ENCODE results near the gene FKBP3. TPM values are rescaled to one million over a fixed set of nuclear protein-coding genes. Genes with fewer than 3 reads are reported as not detected.

Gene FKBP3
- total RNA-seq, 1 experiment from 2014 or later = 157 TPM

DNA sequence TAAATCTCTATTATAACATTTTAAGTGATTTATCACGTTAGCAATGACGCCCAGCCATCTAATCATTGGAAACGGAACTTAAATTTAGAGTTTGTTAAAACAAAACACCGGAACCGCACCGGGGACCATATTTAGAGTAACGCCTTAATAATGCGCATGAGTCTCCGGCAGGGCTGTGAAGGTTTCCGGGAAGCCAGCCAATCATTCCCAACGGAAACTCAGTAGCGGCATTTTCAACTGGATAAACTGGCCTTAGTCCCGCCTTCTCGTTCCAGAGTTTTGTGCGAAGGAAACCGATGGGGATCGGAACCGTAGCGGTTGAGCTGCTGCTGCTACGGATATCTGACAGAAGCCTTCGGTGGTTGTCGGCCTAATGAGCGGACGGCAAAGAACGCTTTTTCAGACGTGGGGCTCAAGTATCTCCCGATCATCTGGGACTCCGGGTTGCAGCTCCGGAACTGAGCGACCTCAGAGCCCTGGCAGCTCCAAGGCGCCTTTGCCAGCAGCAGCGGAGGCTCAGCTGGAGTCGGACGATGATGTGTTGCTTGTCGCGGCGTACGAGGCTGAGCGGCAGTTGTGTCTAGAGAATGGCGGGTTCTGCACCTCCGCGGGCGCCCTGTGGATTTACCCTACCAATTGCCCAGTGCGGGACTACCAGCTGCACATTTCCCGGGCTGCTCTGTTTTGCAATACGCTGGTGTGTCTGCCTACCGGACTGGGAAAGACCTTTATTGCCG is 1.5 kb upstream of the FKBP3 start, which contains the start of gene FANCM:
Gene FANCM (plus strand): TSS at position 272 of the 737 bp plus-strand sequence. CDS start 102 bp downstream, at position 374.
- H3K9me3 ChIP-seq (ENCODE audit: control insufficient read depth, low read depth, low read length) = no peaks in the 10 kb centered on the region
- H3K27ac ChIP-seq (ENCODE audit: insufficient read length, low read depth, low read length) = no peak within 1 kb of the TSS
- H2BK120ac ChIP-seq (ENCODE audit: low read depth, low read length, poor library complexity, severe bottlenecking) = no peak within 1 kb of the TSS
- no peak within 1 kb of the TSS for H3K56ac ChIP-seq (ENCODE audit: insufficient read length, low read depth, low read length)
- H3K79me2 ChIP-seq (ENCODE audit: insufficient read depth, low read length) = peaks cover 9% of the 10 kb centered on the region; the same call in 1 of the 2 replicates
- TF ChIP-seq CTCF (conservative IDR thresholded peaks at IDR 0.05) = no peak
- H2AFZ ChIP-seq (ENCODE audit: low read length) = peak within 1 kb of the TSS; percentile 93
- no peak within 1 kb of the TSS for H3K14ac ChIP-seq (ENCODE audit: insufficient read depth, low read length)
- peaks cover 17 to 25% of the 10 kb centered on the region in 2 experiments for H3K4me1 Mint-ChIP-seq
- H3K79me1 ChIP-seq (ENCODE audit: insufficient read depth, low read depth, low read length, poor library complexity, severe bottlenecking) = peaks cover 3% of the 10 kb centered on the region
- no peak within 1 kb of the TSS for H2AK5ac ChIP-seq (ENCODE audit: insufficient read length, low read length)
- peak; percentile 95 for DNase-seq
- no peak within 1 kb of the TSS for H4K8ac ChIP-seq (replicated peaks; ENCODE audit: insufficient read length, low read depth, low read length)
- H3K36me3 Mint-ChIP-seq (ENCODE audit: insufficient read depth in 1 of 3, low read depth in 3 of 3) = peaks cover 0 to 3% (median 2%) of the 10 kb centered on the region in 3 experiments; a peak in 1 of 7 replicates
- H2BK20ac ChIP-seq (ENCODE audit: low read depth, low read length, poor library complexity, severe bottlenecking) = no peak within 1 kb of the TSS
- no peak within 1 kb of the TSS for H3K18ac ChIP-seq (ENCODE audit: insufficient read length, low read depth, low read length)
- peaks cover 2% of the 10 kb centered on the region for H3K23me2 ChIP-seq (ENCODE audit: insufficient read length, low read depth, low read length, poor library complexity, severe bottlenecking)
- no peaks in the 10 kb centered on the region for H3K4me1 ChIP-seq (ENCODE audit: insufficient read depth, low read length)
- no peak within 1 kb of the TSS for H2BK12ac ChIP-seq (ENCODE audit: insufficient read length, low read depth, low read length)
- H2BK15ac ChIP-seq (ENCODE audit: low read depth, low read length) = no peak within 1 kb of the TSS
- no peaks in the 10 kb centered on the region for H3K27me3 Mint-ChIP-seq (ENCODE audit: low read depth)
- H3T11ph ChIP-seq (ENCODE audit: low read length) = no peak within 1 kb of the TSS
- H3K4me2 ChIP-seq (ENCODE audit: insufficient read depth, insufficient read length, low read length) = peak within 1 kb of the TSS; percentile 91
- no peak within 1 kb of the TSS for H2BK5ac ChIP-seq (ENCODE audit: insufficient read length, low read length)
- peak within 1 kb of the TSS; percentile 98 to 99 (median 98) for H3K27ac Mint-ChIP-seq
- no peak within 1 kb of the TSS for H3K4ac ChIP-seq (ENCODE audit: low read depth, low read length)
- H3K23ac ChIP-seq (ENCODE audit: insufficient read length, low read depth, low read length) = no peak within 1 kb of the TSS
- WGBS (ENCODE audit: extremely low coverage, insufficient read length, low lambda C conversion rate) = no CpG with 5 or more reads among the region's 48 CpGs
- peak within 1 kb of the TSS; percentile 99 to 100 for H3K4me3 Mint-ChIP-seq
- no peak within 1 kb of the TSS for H4K5ac ChIP-seq (ENCODE audit: insufficient read length, low read depth, low read length)
- peak within 1 kb of the TSS; percentile 69 for H3K9ac ChIP-seq (ENCODE audit: extremely low read depth, insufficient read length, low read length)
- H4K91ac ChIP-seq (ENCODE audit: insufficient read length, low read depth, low read length) = no peak within 1 kb of the TSS
- no peaks in the 10 kb centered on the region for H4K20me1 ChIP-seq (ENCODE audit: control insufficient read depth, insufficient read depth, insufficient read length)
- no peaks in the 10 kb centered on the region for H3K27me3 ChIP-seq (ENCODE audit: insufficient read depth, low read length)
- H3K9me3 Mint-ChIP-seq = no peaks in the 10 kb centered on the region

Measured in H9 (cell line).